Dendritic cell treated with granulocyte-macrophage colony-stimulating factor and Interleukin-4, amounts not matched to agents 40 ng/mL and 50 ng/mL, for 4 days (primary cell): ENCODE measurements around the gene KRT86.
"Not testable (repeated sequence)": the region's sequence is repeated elsewhere in the genome, so short reads cannot be mapped to it uniquely, and the experiment has no call there.

Source experiments
- H3K27ac Mint-ChIP-seq: one replicate; pipeline ENCODE4 v1.8.0; 2022; ENCODE audit warnings: mild to moderate bottlenecking, mixed read lengths
- H3K27me3 Mint-ChIP-seq: one replicate; pipeline ENCODE4 v1.8.0; 2022; ENCODE audit warnings: mild to moderate bottlenecking, mixed read lengths
- H3K36me3 Mint-ChIP-seq: one replicate; pipeline ENCODE4 v1.8.0; 2022; ENCODE audit warnings: low read depth, mixed read lengths
- H3K4me1 Mint-ChIP-seq: one replicate; pipeline ENCODE4 v1.8.0; 2022; ENCODE audit warnings: low read depth, mixed read lengths
- H3K4me3 Mint-ChIP-seq: one replicate; pipeline ENCODE4 v1.8.0; 2022; ENCODE audit warnings: mild to moderate bottlenecking, moderate library complexity, mixed read lengths
- H3K9me3 Mint-ChIP-seq: one replicate; pipeline ENCODE4 v1.8.0; 2022; ENCODE audit warnings: mixed read lengths
- intact Hi-C: fragments of 100-400 bp; cut with micrococcal nuclease; formaldehyde crosslinking; loops from one replicate; pipeline ENCODE4 v1.15.0; 2022

Gene KRT86

DNA sequence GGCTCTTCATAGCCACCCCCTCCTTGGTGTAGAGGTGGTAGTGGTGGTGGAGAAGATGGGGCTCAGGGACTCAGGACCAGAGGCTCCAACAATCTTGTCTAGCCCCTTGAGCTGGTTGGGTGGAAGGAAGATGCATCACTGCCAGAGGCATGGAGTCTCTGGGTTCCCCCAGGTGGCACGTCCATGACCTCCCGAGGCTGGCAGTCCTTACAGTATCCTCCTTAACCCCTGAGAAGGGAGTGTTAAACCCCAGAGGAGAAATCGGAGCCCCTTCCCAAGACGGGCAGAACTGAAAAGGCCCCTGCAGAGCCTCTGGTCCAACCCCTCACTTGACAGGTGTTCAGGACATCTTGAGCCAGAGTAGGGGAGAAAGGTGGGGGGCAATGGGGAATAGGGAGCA lies 37.6 kb downstream of the KRT86 start:
- Mint-ChIP-seq H3K27ac (no peak overlapping the region), H3K36me3 (no peaks in the 10 kb centered on the region), H3K27me3 (peaks cover 68% of the 10 kb centered on the region), H3K4me3 (no peak overlapping the region), H3K4me1 (peaks cover 11% of the 10 kb centered on the region), H3K9me3 (no peaks in the 10 kb centered on the region)
- intact Hi-C loops = no loop called here

GRCh38 chr12:52313461-52313860 lies 39.0 kb downstream of the KRT86 start:
- H3K27me3 Mint-ChIP-seq = peaks cover 60% of the 10 kb centered on the region
- no peaks in the 10 kb centered on the region for H3K9me3 Mint-ChIP-seq
- intact Hi-C loops = no loop called here
- peaks cover 6% of the 10 kb centered on the region for H3K4me1 Mint-ChIP-seq
- H3K36me3 Mint-ChIP-seq = no peaks in the 10 kb centered on the region
- no peak overlapping the region for H3K4me3 Mint-ChIP-seq
- no peak overlapping the region for H3K27ac Mint-ChIP-seq

- Mint-ChIP-seq H3K27ac (no peak overlapping the region), H3K9me3 (no peaks in the 10 kb centered on the region), H3K4me3 (no peak overlapping the region), H3K36me3 (no peaks in the 10 kb centered on the region), H3K4me1 (peaks cover under 1% of the 10 kb centered on the region), H3K27me3 (peaks cover 58% of the 10 kb centered on the region)
- intact Hi-C loops = no loop called here
Observed at GRCh38 chr12:52313926-52314325, 39.5 kb downstream of the KRT86 start.

GRCh38 chr12:52314511-52314910 lies 40.1 kb downstream of the KRT86 start:
- Mint-ChIP-seq H3K9me3 (no peaks in the 10 kb centered on the region), H3K27me3 (peaks cover 57% of the 10 kb centered on the region), H3K4me1 (no peaks in the 10 kb centered on the region), H3K27ac (no peak overlapping the region), H3K4me3 (no peak overlapping the region), H3K36me3 (no peaks in the 10 kb centered on the region)
- intact Hi-C loops = no loop called here

GRCh38 chr12:52315721-52316120 lies 41.3 kb downstream of the KRT86 start:
- intact Hi-C loops, H3K27ac Mint-ChIP-seq, H3K36me3 Mint-ChIP-seq, H3K4me1 Mint-ChIP-seq, H3K9me3 Mint-ChIP-seq, H3K4me3 Mint-ChIP-seq: not testable (repeated sequence)
- peaks cover 59% of the 10 kb centered on the region for H3K27me3 Mint-ChIP-seq

GRCh38 chr12:52316290-52316689 lies 41.8 kb downstream of the KRT86 start:
- peaks cover 60% of the 10 kb centered on the region for H3K27me3 Mint-ChIP-seq
- no peaks in the 10 kb centered on the region for H3K9me3 Mint-ChIP-seq
- H3K4me3 Mint-ChIP-seq = no peak overlapping the region
- H3K4me1 Mint-ChIP-seq = no peaks in the 10 kb centered on the region
- intact Hi-C loops = no loop called here
- H3K36me3 Mint-ChIP-seq = no peaks in the 10 kb centered on the region
- no peak overlapping the region for H3K27ac Mint-ChIP-seq

DNA sequence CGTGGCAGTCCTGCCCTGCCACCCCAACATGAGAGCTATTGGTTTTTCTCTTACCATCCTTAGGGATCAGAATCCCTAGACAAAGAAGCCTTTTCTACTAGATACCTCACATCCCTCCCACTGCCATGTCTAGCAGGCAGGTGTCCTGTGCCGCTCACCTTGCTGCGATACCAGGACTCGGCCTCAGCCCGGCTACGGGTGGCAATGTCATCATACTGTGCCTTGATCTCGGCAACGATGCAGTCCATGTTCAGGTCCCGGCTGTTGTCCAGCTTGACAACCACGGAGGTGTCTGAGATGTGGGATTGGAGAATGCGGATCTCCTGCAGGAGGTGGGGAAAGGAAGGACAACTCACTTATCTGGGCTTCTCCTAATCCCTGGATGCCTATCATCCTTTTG lies 42.3 kb downstream of the KRT86 start:
- intact Hi-C loops = no loop called here

DNA sequence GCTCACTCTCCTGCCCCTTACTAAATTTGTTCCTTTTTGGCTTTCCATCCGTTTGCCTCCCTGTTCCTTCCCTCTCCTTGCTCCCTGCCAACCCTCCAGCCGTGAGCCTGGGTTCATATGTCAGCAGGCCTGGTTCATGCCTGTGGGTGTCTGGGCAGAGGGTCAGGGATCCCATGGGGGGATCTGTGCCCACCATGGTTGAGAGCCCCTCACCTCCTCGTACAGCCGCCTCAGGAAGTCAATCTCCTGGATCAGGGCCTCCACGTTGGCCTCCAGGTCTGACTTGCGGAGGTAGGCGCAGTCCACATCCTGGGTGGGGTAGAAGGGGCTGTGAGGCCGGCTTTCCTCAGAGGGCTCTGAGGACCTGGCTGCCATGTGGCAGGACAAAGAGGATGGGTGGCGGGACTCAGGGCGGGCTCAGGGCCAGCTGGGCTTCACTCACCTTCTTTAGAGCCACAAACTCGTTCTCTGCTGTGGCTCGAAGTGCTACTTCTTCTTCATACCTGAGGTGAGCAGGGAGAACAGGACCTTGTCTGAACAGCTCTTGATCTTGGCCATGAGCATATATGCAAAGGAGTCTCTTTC lies 43.1 kb downstream of the KRT86 start:
- no peaks in the 10 kb centered on the region for H3K36me3 Mint-ChIP-seq
- H3K27me3 Mint-ChIP-seq = peaks cover 58% of the 10 kb centered on the region
- H3K4me1 Mint-ChIP-seq = no peaks in the 10 kb centered on the region
- no peaks in the 10 kb centered on the region for H3K9me3 Mint-ChIP-seq
- intact Hi-C loops = no loop called here
- H3K4me3 Mint-ChIP-seq = no peak overlapping the region
- no peak overlapping the region for H3K27ac Mint-ChIP-seq

More for the DNA sequence above, 42.3 kb downstream of the KRT86 start:
- Mint-ChIP-seq H3K27me3 (peaks cover 59% of the 10 kb centered on the region), H3K4me1 (no peaks in the 10 kb centered on the region), H3K4me3 (no peak overlapping the region), H3K36me3 (no peaks in the 10 kb centered on the region), H3K27ac (no peak overlapping the region), H3K9me3 (no peaks in the 10 kb centered on the region)

DNA sequence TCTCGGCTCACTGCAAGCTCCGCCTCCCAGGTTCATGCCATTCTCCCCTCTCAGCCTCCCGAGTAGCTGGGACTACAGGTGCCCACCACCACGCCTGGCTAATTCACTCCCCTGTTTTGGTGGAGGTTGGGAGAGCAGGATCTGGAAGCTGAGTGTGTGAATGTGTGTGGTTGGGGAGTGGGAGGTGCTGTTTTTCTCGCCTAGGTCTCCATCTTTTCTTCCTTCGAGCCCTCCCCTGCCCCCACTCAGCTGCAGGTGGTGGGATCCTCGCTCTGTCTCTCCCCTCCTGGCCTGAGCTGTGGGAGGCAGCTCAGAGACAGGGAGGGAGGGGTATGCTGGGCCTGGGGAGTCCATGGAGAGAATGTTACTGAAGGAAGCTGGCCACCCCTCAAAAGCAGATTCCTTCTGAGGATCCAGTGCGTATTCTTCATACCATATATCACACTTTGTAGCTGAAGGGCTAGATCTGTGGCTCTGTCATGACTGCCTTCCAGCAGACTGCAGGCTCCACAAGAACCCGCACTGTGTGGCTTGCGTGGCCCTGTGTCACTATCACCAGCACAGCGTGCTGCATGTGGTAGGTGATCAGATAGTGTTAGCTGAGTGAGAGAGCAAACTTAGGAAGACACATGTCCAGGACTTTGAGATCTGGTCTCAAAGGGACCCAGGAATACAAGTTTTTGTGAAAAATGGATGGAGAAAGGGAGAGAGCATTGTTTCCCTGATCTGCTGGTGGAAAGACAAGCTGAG lies 44.0 kb downstream of the KRT86 start:
- Mint-ChIP-seq H3K4me3 (no peak overlapping the region), H3K4me1 (no peaks in the 10 kb centered on the region), H3K27me3 (peaks cover 58% of the 10 kb centered on the region), H3K9me3 (no peaks in the 10 kb centered on the region), H3K27ac (no peak overlapping the region), H3K36me3 (no peaks in the 10 kb centered on the region)
- intact Hi-C loops = no loop called here

DNA sequence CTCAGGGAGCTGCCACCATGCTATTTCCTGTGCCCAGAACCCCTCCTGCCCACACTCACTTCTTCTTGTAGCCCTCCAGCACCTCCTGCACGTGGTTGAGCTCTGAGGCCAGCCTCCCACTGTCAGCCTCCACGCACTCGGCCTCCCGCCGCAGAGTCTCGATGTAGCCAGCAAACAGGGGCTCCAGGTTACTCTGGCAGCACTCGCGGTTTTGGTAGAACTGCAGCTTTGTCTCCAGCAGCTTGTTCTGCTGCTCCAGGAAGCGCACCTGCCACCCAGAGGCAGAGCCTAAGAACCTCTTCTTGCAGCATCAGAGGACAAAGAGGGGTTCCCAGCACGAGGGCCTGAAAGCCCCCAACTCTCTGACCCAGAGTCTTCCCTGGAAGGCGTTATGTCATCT lies 44.7 kb downstream of the KRT86 start:
- H3K27ac Mint-ChIP-seq = no peak overlapping the region
- H3K36me3 Mint-ChIP-seq = no peaks in the 10 kb centered on the region
- intact Hi-C loops = no loop called here

GRCh38 chr12:52320784-52321400 lies 46.4 kb downstream of the KRT86 start, which contains the start of gene KRT83:
Gene KRT83, minus strand, starts transcription at chr12:52321398. Its CDS starts 63 bp downstream, at chr12:52321335.
- no peak within 1 kb of the TSS for H3K27ac Mint-ChIP-seq
- peaks cover 63% of the 10 kb centered on the region for H3K27me3 Mint-ChIP-seq
- H3K9me3 Mint-ChIP-seq = no peaks in the 10 kb centered on the region
- no peaks in the 10 kb centered on the region for H3K36me3 Mint-ChIP-seq
- H3K4me1 Mint-ChIP-seq = no peaks in the 10 kb centered on the region
- H3K4me3 Mint-ChIP-seq = no peak within 1 kb of the TSS
- intact Hi-C loops = no loop called here

More for the DNA sequence above, 44.7 kb downstream of the KRT86 start:
- H3K4me1 Mint-ChIP-seq = no peaks in the 10 kb centered on the region
- H3K9me3 Mint-ChIP-seq = no peaks in the 10 kb centered on the region
- peaks cover 55% of the 10 kb centered on the region for H3K27me3 Mint-ChIP-seq
- no peak overlapping the region for H3K4me3 Mint-ChIP-seq

GRCh38 chr12:52321418-52321817 lies 47.0 kb downstream of the KRT86 start:
- Mint-ChIP-seq H3K36me3 (no peaks in the 10 kb centered on the region), H3K27me3 (peaks cover 64% of the 10 kb centered on the region), H3K4me1 (no peaks in the 10 kb centered on the region), H3K4me3 (no peak overlapping the region), H3K27ac (no peak overlapping the region), H3K9me3 (no peaks in the 10 kb centered on the region)
- intact Hi-C loops = no loop called here

DNA sequence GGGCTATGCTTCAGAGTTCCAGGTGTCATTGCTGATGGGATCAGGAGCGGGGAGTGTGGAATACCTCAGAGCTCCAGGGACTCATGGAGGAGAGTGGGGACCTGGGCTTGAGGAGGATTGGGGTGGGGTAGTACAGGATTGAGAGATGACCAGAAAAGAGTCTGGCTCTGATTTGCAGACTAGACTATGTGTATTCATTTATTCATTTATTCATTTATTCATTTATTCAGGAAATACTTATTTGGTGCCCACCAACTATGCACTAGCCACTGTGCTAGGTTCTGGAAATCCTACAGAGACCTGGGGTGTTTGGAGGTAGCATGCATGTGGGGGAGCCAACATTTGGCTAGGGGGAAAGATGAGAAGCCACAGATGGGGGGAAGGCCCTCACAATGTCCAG lies 47.6 kb downstream of the KRT86 start:
- intact Hi-C loops = no loop called here
- no peak overlapping the region for H3K27ac Mint-ChIP-seq
- no peaks in the 10 kb centered on the region for H3K9me3 Mint-ChIP-seq
- H3K36me3 Mint-ChIP-seq = no peaks in the 10 kb centered on the region
- H3K27me3 Mint-ChIP-seq = peaks cover 68% of the 10 kb centered on the region
- no peak overlapping the region for H3K4me3 Mint-ChIP-seq
- H3K4me1 Mint-ChIP-seq = no peaks in the 10 kb centered on the region

DNA sequence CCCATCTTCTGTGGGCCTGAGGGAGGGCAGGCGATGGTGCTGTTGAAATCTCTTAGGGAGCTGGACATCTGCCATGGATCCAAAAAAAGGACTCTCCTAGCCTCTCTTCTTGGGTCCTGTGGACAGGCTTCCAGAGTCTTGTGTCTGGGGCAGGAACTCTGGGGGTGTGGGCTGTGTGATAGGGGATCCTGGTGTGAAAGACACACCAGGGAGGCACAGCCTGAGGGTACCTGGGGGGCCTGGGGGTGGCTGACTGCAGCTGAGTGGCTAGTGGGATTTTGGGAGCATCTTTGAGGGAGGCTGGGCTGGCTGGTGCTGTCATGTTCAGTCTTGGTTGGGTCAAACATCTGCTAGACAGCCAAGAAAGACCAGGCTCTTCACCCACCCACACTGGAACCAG lies 48.6 kb downstream of the KRT86 start:
- Mint-ChIP-seq H3K27ac (no peak overlapping the region), H3K27me3 (peaks cover 70% of the 10 kb centered on the region), H3K9me3 (no peaks in the 10 kb centered on the region), H3K4me1 (peaks cover 5% of the 10 kb centered on the region), H3K36me3 (no peaks in the 10 kb centered on the region), H3K4me3 (no peak overlapping the region)
- intact Hi-C loops = no loop called here
